GM21390 (cell line): ENCODE measurements around the gene CCR7.

ENCODE experiments used
- ATAC-seq: cut with Tn5 transposase; IDR thresholded peaks from one replicate; pipeline ENCODE4 v1.9.1; 2021; ENCODE audit not compliant: unreplicated experiment

Gene CCR7

DNA sequence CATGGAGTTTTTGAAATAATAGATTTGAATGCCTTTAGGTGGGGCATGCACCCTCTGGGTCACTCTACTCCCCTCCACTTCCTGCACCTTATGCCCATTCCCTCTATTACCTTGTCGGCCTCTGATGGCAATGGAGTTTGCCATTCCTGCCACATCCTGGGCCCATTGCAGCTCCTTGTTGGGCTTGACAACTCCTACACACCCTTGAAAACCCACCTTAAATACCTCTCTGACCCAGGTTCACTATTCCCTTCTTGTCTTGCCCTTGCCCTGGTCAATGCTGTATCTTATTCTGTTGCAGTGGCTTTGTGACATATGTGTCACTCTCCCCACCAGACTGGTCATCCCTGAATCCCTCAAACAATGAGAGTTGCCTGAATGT is 2.4 kb downstream of the CCR7 start:
- no peak for ATAC-seq

DNA sequence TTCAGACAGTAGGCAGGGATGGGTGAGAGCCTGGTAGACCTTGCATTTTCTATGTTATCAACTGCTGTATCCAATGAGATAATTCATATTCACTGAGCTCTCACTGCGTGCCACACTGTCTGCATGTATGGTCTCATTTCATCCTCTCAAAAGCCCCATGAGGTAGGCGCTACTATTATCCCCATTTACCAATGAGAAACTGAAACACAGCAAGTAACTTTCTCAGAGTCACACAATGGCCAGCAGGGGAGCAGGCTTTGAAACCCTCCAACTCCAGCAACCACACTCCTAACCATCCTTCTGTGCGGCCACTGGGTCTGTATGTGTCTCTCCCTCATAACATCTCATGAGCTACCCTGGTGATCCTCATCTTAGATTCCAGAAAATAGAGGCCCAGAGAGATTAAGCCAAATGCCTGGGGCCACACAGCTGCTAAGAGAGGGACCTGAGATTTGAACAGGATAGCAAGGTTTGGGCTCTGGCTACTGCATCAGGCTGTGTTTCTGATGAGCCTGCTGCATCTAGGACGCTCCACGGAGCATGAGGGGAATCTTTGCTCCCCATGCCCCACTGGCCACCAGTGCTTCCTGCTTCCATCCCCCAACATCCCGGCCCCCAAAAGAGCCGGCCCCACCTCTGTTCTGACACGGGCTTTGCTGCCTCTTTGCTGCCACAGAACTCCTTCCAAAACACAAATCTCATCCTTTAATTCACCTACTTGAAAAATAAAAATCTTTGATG is 3.2 kb downstream of the CCR7 start:
- ATAC-seq: peak; percentile 34

DNA sequence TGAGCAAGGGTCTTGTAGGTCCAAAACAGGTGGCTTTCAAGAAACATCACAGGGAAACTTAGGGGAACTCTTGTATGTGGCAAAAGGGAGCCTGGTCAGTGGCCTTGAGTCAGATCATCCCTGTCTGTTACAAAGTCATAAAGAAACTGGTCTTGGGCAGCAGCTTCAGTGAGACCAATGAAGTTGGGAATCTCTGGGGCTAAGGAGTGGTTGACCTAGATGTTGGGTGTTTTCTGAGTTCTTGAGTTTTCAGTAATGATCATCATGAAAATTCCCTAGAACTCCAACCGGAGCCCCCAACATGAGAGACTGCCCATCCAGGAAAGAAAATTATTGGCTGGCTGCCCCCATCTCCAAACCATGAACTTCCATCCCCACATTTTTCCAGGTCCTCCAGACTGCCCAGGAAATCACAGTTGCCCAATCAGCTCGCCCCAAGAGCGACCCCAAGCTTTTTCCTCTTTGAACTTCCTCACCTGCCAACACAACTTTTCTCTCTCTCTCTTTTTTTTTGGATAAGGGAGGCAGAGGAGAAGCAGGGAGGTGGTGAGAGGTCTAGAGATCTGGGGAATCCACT is 3.9 kb downstream of the CCR7 start:
- ATAC-seq: peak; percentile 23

DNA sequence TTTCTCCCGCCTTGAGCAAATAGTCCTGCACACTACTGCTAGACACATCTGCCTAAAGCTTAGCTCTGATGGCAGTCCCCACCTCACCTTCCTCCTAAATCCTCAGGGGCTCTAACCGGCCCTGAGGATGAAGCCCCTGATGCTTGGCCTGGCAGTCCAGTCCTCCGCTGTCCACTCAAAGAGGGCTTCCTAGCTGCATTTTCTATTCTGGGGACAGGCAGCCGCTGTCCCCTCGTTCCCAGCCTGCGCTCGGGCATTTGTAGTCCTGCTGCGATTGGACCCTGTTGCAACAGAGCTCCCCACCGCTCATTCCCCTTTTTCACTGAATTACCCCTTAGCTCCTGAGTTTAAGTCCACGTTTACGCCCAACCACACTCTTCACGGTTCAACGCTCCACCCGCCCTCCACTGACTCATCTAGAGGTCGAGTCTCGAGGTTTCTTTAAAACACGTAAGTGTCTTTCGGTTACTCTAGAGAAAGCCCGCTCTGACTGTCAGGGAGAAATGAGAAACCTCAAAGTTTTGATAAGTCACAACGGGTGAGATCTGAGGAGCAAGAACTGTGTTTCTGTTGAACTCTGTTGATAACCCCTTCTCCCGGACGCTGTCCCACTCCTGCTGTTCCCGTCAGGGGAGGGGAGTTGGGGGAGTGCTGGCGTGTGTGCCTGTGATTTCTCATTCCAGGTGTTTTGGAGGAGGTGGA is 4.5 kb downstream of the CCR7 start:
- peak; percentile 38 for ATAC-seq

DNA sequence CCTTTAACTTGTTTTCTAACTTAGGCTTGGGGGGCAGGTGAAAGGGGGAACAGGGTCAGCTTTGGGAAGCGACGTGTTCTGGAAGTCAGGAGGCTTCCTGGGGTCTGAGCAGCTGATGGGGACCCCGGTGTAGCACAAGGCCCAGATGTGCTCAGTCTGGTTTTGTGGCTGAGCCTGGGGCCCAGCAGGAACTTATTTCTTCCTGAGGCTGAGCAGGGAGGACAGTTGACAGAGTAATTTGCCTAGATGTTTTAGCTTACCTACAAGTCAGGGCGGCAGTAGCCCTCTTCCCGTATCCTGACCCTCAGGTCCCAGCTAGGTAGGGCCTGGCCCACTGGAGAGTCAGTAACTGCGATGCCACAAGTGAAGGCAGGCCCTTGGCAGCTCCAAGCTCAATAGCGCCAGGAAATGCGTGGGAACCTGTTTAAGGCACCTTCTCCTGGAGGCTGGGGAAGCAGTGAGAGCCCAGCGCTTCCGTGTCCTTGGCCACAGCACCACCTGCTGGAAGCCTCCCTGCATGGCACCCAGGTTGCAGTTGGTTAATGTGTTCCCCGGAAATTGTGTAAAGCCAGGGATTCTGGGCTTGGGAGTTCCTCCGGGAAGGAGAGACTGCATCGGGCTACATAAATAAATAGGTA is 5.2 kb downstream of the CCR7 start:
- ATAC-seq: no peak

DNA sequence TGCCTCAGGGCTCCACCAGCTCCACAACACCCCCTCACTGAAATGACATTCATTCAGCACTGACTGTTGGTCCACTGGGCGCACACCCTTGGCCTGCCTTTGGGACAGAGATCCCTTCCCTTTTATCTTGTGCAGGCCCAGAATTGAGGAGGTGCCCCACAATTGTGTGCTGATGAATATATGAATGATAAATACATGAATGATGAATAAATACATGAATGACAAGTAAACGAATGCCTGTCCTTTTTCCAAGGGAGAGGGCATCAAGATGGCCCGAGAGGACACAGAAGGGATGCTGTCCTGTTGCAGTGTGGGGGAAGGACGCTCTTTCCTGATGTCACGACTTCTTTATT is 5.7 kb downstream of the CCR7 start:
- no peak for ATAC-seq

DNA sequence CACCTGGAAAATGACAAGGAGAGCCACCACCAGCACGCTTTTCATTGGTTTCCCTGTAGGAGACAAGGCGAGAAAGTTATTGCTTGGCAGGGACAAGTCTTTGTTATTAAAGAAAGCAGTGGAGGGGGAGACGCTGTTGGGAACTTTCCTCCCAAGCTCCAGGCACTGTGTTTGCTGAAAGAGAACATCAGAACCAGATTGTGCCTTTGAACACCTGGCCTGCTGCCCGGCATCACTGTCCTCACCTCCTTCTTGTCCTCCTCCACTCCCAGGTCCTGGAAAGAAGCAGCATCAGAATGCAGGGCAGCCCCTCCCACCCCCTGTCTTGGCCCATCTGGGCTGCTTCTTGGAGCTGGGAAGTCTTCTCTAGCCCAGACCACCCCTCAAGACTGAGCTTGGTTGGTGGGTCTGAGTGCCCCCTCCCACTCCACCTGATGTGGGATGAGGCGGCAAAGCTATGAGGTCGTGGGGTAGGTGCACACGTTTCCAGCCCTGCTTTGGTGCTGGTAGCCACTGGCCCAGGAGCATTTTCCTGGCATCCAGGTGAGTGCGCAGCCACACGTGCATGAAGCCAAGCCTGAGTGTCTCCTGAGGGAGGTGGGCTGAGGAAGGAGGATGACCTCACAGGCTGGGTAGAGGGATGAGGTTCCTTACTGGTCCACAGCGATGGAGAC is 6.2 kb downstream of the CCR7 start:
- no peak for ATAC-seq

DNA sequence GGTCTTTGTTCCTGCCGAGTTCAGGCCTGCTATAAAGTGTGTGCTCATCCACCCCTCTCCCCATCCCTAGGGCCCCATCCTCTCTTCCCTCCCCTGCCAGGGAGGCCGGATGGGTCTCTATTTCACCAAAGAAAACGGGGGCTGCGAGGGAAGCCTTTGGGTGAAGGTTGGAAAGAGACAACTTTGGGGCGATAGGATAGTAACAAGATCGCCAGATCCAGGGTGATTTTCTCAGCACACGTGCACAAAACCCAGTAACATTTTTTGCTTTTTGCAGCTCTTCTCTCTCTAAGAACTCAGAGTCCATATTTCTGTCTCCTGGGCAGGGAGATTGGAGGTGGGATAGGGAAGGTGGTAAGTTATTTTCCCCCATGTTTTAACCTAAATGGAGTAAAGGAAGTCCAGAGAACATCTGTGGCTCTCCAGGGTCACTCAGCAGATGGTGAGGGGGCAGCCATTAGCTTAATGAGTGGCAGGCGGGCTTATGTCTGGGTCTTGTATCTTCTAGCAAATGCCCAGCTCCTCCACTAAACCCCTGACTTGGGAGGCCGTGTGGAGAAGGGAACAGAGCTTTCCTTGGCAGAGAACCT is 6.9 kb downstream of the CCR7 start:
- ATAC-seq: no peak

DNA sequence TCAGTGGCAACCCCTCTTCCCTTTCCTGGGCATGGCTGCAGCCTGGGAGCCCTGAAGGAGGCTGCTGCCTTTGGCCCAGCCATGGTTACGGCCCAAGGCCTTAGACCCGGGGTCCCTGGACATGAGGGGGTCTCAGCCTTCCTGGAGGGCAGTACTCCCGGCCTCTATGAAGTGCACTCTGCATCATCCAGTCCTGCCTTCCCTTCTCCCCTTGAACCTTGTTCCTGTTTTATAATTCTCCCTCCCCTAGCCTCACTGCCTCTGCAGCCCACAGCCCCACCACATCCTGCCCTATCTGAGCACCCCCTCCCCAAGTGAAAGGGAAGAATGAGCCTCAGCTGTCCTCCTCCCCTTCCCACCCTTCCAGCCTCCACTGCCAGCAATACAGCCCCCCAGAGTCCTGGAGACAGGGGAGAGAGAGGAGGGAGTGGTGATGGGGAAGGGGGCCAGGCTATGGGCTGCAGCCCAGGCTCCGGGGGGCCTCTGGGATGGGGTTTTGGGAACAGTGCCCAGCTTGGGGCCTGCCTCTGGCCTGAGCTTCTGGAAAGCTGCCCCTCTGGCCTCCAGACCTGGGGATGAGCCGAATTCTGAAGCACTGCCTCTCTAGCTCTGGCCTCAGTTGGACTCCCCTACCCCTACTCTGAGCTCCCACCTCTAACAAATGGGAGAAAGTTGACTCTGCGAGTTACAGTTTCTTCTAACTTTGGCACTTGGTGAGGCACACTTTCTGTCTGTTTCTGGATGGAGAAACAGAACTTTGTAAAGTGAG is 7.6 kb downstream of the CCR7 start:
- no peak for ATAC-seq

DNA sequence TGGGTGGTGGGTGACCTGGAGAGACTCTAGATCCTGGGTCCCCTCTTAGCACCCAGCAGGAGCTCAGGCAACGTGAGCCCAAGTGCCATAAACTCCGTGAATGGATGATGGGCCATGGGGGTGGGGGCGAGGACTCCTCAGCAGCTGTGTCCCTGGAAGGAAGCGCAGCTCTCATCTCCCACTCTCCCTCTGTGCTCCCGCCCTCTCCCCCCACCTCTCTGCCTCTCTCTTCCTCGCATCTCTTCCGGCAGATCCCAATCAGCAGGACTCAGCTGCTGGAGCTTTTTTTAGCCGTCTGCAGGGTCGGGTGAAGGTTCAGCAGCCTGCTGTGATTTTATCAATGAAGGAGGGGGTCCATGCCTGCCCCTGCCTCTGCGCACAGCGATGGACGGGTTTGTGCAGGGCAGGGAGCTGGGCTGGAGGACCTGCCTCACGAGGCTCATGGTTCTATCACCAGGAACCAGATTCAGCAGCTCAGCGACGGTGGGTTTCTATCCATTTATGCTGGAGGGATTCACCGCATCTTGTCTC is 8.3 kb downstream of the CCR7 start:
- no peak for ATAC-seq

DNA sequence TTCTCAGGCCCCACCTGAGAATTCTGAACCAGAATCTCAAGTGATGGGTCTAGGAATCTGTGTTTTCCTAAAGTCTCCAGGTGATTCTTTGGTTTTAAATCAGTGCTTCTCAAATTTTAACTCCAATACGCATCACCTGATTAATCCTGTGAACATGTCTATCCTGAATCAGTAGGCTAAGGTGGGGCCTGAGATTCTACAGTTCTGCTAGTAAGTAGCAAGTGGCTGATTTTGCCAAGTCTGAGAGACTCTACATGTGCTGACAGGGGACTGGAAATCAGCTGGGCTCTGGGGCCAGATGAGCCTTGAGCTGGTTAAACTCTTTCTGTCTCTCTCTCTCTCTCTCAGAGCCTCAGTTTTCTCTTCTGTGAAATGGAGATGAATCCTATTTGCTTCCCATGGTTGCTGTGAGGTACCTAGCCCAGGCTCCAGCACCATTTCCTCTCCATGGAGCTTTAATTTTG is 9.0 kb downstream of the CCR7 start:
- no peak for ATAC-seq

DNA sequence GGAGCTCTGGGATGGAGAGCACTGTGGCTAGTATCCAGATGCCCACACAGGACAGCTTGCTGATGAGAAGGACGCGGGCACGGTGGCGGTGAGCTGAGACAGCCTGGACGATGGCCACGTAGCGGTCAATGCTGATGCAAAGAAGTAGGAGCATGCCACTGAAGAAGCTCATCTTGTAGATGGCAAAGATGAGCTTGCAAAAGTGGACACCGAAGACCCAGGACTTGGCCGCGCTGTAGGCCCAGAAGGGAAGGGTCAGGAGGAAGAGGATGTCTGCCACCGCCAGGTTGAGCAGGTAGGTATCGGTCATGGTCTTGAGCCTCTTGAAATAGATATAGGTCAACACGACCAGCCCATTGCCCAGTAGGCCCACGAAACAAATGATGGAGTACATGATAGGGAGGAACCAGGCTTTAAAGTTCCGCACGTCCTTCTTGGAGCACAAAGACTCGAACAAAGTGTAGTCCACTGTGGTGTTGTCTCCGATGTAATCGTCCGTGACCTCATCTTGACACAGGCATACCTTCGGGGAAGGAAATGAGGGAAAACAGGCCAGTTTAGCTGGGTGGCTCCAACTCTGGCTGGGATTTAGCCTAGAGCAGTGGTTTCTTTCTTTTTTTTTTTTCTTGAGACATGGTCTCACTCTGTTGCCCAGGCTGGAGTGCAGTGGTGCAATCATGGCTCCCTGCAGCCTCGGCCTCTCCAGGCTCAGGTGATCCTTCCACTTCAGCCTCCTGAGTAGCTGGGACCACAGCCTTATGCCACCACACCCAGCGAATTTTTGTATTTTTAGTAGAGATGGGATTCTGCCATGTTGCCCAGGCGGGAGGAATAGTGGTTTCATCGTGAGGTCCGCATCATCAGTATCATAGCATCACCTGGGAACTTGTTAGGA is 9.7 kb downstream of the CCR7 start:
- no peak for ATAC-seq

DNA sequence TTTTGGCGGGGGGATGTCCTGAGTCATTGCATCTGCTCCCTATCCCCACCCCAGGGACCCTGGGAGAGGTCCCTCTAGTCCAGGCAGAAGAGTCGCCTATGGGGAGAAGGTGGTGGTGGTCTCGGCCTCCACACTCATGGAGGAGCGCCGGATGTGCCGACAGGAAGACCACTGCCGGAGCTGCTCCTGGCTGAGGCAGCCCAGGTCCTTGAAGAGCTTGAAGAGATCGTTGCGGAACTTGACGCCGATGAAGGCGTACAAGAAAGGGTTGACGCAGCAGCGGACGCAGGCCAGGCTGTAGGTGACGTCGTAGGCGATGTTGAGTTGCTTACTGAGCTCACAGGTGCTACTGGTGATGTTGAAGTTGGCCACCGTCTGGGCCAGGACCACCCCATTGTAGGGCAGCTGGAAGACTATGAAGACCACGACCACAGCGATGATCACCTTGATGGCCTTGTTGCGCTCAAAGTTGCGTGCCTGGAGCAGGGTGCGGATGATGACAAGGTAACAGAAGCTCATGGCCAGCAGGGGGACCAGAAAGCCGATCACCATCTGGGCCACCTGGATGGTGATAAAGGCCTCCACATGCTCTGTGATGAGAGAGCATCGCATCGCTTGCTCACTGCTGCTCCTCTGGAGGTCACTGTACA is 10.5 kb downstream of the CCR7 start:
- no peak for ATAC-seq

DNA sequence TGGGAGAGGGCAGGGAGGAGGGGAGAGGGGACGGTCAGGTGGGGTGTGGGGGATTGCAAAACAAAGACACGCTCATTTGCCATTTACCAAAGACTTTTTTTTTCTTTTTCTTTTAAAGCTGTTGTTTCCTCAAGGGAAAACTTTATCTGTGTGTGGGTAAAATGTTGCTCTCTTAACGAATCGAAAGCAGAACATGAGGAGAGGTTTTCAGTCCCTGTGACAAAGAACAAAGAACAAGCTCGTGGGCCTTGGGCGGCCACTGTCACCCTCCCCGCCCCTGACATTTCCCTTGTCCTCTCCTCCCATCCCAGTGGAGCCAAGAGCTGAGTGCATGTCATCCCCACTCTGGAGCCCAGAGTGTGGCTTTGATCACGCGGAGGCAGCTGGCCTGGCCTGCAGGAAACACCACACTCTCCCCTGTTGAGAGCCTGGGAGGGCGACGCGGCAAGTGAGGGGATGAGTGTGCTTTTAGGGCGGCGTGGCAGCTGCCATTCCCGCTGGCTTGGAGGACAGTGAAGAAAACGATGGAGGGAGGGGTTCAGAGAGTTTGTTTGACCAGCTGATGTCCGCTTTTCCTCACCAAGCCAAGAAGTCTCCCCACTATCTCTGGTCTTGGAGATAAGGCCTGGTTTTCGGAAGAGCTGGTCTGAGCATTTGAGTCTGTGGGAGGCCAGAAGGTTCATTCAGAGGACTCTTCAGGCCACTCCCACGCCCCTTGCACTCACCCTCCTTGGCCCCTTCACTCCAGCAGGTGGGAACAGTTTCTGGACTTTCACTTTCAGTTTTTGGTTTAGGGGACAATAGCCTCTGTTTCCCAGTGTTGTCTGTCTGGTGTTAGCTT is 11.4 kb downstream of the CCR7 start:
- ATAC-seq: no peak

DNA sequence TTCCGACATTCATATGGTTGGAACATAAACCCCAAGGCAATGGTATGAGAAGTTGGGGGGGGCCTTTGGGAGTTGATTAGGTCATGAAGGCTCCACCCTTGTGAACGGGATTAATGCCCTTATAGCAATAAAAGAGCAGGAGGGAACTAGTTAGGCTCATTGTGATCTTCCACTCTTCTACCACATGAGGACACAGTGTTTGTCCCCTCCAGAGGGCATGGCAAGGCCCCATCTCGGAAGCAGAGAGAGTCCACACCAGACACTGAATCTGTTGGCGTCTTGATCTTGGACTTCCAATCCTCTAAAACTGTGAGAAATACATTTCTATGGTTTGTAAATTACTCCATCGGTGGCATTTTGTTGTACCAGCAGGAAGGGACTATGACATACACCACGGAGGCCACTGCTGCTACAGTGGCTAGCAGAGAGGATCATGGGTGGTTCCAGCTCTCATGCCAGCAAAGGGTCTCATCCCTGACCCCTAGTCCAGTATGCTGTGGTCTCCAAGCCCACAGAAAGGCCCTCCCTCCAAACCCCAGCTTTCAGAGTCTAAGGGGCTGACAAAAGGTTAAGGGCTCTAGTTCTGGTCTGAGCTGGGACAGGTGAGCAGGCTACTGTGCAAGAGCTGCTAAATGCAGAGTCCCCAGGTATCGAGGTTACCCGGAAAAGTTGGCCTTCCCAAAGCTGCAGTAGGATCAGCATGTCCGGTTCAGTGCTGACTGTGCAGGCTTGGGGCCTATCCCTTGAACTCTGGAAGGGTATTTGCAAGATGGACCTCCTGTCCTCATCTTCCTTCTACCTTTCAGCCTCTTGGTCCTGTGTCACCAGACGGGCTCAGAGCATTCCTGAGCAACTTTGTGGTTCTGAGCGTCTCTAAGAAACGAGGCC is 12.2 kb downstream of the CCR7 start:
- no peak for ATAC-seq

DNA sequence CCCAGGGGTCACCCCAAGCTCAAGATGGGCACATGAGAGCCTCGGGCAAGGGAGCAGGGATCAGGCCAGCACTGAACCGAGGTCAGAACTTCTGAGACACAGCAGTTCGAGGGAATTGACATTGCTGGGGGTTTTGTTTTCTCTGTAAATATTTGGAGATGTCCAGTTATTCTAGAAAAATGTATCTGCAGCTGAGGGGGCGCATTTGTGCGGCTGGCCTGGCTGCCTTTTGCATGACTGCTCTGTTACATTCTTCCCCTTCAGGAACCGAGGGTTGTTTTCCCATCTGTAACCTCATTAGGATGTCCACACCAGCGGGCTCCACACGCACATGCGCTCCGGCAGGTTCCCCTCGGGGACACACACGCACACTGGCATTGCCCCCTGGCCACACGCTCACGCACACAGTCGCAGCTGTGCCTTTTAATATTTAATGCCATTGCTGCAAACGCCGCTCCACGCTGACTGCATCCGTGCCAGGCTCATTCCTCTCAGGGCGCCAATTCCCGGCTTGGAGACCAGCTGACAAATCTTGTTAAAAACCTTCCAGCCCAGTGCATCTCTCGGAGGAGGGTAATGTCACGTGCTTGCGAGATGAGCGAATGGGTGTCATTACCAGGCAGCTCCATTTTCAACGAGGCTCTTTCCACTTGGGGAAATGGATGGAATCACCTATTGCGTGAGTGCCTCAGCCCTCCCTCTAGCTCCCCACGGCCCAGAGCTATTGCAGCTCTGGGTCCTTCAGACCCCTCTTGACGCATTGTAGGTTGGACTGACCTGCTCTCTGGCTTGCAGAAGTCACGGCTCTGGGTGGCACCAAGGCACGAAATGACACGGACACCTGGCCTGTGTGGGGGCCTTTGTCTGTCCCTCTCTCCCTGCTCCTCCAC is 13.1 kb downstream of the CCR7 start:
- no peak for ATAC-seq
